ENCODE results near the gene UFSP2.

- no peak for TF ChIP-seq CEBPB (IDR thresholded peaks at IDR 0.05; ENCODE audit: low read depth, low read length)
- no peak for TF ChIP-seq BHLHE40 (IDR thresholded peaks at IDR 0.05; ENCODE audit: low read depth, low read length)
- TF ChIP-seq CTCF (conservative IDR thresholded peaks at IDR 0.05; ENCODE audit: low read depth, low read length), result no peak
- no peak for TF ChIP-seq FOS (IDR thresholded peaks at IDR 0.05; ENCODE audit: low read depth, low read length)
These were observed 73.6 kb downstream of the UFSP2 start for GRCh38 chr4:185352202-185352601.

Measured in IMR-90 (cell line).